ENCODE data around the gene DAB2.

DNA sequence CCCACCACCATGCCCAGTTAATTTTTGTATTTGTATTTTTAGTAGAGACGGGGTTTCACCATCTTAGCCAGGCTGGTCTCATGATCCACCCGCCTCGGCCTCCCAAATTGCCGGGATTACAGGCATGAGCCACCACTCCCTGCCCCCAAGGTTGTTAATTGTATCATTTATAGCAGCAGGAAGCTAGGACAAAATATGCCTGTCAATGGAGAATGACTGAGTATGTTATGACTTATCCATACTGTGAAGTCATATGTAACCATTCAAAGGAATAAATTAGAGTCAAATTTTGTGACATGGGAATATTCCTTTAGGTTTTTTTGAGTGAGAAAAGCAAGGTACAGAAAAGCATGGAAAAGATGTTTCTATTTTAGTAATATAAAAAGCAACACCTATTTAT is 3.9 kb upstream of the DAB2 start:
- TF ChIP-seq, protein P1, sequence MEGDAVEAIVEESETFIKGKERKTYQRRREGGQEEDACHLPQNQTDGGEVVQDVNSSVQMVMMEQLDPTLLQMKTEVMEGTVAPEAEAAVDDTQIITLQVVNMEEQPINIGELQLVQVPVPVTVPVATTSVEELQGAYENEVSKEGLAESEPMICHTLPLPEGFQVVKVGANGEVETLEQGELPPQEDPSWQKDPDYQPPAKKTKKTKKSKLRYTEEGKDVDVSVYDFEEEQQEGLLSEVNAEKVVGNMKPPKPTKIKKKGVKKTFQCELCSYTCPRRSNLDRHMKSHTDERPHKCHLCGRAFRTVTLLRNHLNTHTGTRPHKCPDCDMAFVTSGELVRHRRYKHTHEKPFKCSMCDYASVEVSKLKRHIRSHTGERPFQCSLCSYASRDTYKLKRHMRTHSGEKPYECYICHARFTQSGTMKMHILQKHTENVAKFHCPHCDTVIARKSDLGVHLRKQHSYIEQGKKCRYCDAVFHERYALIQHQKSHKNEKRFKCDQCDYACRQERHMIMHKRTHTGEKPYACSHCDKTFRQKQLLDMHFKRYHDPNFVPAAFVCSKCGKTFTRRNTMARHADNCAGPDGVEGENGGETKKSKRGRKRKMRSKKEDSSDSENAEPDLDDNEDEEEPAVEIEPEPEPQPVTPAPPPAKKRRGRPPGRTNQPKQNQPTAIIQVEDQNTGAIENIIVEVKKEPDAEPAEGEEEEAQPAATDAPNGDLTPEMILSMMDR (IDR thresholded peaks at IDR 0.05; ENCODE audit: low read length), result no peak
- no peak for TF ChIP-seq EZH2 (IDR thresholded peaks at IDR 0.05; ENCODE audit: borderline replicate concordance, low read length)
